K562 (cell line): Measurements from ENCODE around the gene TCF3. TPM values are rescaled to one million over a fixed set of nuclear protein-coding genes. Genes with fewer than 3 reads are reported as not detected.

ENCODE experiments used
- ATF7 ChIP-seq: fragments of 450-650 bp; IDR thresholded peaks from 2 replicates; pipeline ENCODE4 v1.7.1; 2014; ENCODE audit warnings: mild to moderate bottlenecking, moderate library complexity
- BACH1 ChIP-seq: fragments of 200-800 bp; sonication (Bioruptor generic); IDR thresholded peaks from 2 replicates; pipeline ENCODE4 v1.6.1; 2016; ENCODE audit warnings: missing genetic modification characterization, missing compliant biosample characterization
- BCLAF1 ChIP-seq, 2 experiments: fragments of 450-650 bp in 1 of 2; IDR thresholded peaks; 2 replicates each; pipeline ENCODE4 v1.6.1; 2011 to 2017; ENCODE audit warnings: low read depth in 2 of 2, antibody characterized with exemption in 1 of 2, borderline replicate concordance in 1 of 2, low read length in 1 of 2, mild to moderate bottlenecking in 1 of 2, mixed read lengths in 1 of 2; ENCODE audit not compliant: control insufficient read depth in 1 of 2
- BCOR ChIP-seq: fragments of 450-650 bp; IDR thresholded peaks from 2 replicates; pipeline ENCODE4 v1.6.1; 2016
- ETV1 ChIP-seq: fragments of 450-650 bp; conservative IDR thresholded peaks from 2 replicates; pipeline ENCODE4 v1.6.1; 2016; ENCODE audit warnings: missing genetic modification characterization, control low read depth, low read depth, missing compliant biosample characterization
- FIP1L1 ChIP-seq: fragments of 200-400 bp; formaldehyde crosslinking; IDR thresholded peaks from 2 replicates; pipeline ENCODE4 v1.6.1; 2018; ENCODE audit warnings: mild to moderate bottlenecking, low read depth, low read length; ENCODE audit not compliant: poor library complexity, severe bottlenecking
- FOS ChIP-seq: IDR thresholded peaks from 3 replicates; pipeline ENCODE4 v1.6.1; 2011; ENCODE audit not compliant: insufficient read length; ENCODE audit errors: extremely low read depth
- KDM5B ChIP-seq: fragments of 200-600 bp; sonication (generic); IDR thresholded peaks from 2 replicates; pipeline ENCODE4 v1.6.1; 2012; ENCODE audit warnings: low read depth, mild to moderate bottlenecking, moderate library complexity, low read length, control low read depth, inconsistent platforms; ENCODE audit not compliant: insufficient replicate concordance
- NFIX ChIP-seq: fragments of 250-450 bp; sonication (Bioruptor Pico); IDR thresholded peaks from 2 replicates; pipeline ENCODE4 v1.4.0; 2020; ENCODE audit warnings: low read depth, mild to moderate bottlenecking, moderate library complexity
- SRSF7 ChIP-seq: fragments of 200-400 bp; formaldehyde crosslinking; optimal IDR thresholded peaks from 2 replicates; pipeline ENCODE3; 2017; ENCODE audit warnings: mild to moderate bottlenecking, low read depth, low read length
- TFAP4 ChIP-seq: sonication (generic); formaldehyde crosslinking; IDR thresholded peaks from 2 replicates; pipeline ENCODE4 v1.8.0; 2022; ENCODE audit warnings: missing genetic modification reagents, mild to moderate bottlenecking, moderate library complexity, borderline replicate concordance
- ZFPM2 ChIP-seq: fragments of 250-450 bp; sonication (Bioruptor Pico); IDR thresholded peaks from 2 replicates; pipeline ENCODE4 v1.5.1; 2022; ENCODE audit warnings: mild to moderate bottlenecking
- ZNF121 ChIP-seq: sonication (generic); formaldehyde crosslinking; conservative IDR thresholded peaks from 2 replicates; pipeline ENCODE4 v1.8.0; 2022; ENCODE audit warnings: missing genetic modification reagents
- ZNF175 ChIP-seq: fragments of 200-800 bp; sonication (Bioruptor generic); IDR thresholded peaks from 2 replicates; pipeline ENCODE4 v1.6.1; 2016; ENCODE audit warnings: low read depth, mild to moderate bottlenecking, missing genetic modification characterization, missing compliant biosample characterization
- ZNF23 ChIP-seq: fragments of 250-450 bp; sonication (Bioruptor Pico); IDR thresholded peaks from 2 replicates; pipeline ENCODE4 v1.4.0; 2020; ENCODE audit warnings: mild to moderate bottlenecking
- ZNF239 ChIP-seq: fragments of 250-450 bp; sonication (Bioruptor Pico); IDR thresholded peaks from 2 replicates; pipeline ENCODE4 v1.4.0; 2020; ENCODE audit warnings: mild to moderate bottlenecking
- ZNF274 ChIP-seq: IDR thresholded peaks from 2 replicates; pipeline ENCODE4 v1.6.1; 2011; ENCODE audit warnings: low read depth, mild to moderate bottlenecking, low read length, moderate library complexity, borderline replicate concordance
- ZNF316 ChIP-seq: fragments of 450-650 bp; IDR thresholded peaks from 2 replicates; pipeline ENCODE4 v1.6.1; 2016
- ZNF444 ChIP-seq: fragments of 250-450 bp; sonication (Bioruptor Pico); IDR thresholded peaks from 2 replicates; pipeline ENCODE4 v1.4.0; 2020; ENCODE audit warnings: mild to moderate bottlenecking, moderate library complexity
- ZNF551 ChIP-seq: fragments of 250-450 bp; sonication (Bioruptor Pico); IDR thresholded peaks from 2 replicates; pipeline ENCODE4 v1.5.0; 2021; ENCODE audit warnings: mild to moderate bottlenecking, moderate library complexity
- ZNF785 ChIP-seq: fragments of 250-450 bp; sonication (Bioruptor Pico); IDR thresholded peaks from 2 replicates; pipeline ENCODE4 v1.4.0; 2020; ENCODE audit warnings: mild to moderate bottlenecking
- polyA plus RNA-seq, 8 experiments: library from polyadenylated mRNA; depleted of rRNA in 4 of 8; stranded (reverse) in 5 of 8; unstranded in 3 of 8; fragments of >200 nt; fragmentation: Nextera tagmentation in 2 of 8; fragmentation: Illumina TruSeq in 1 of 8; extraction: Ambion mirVana in 2 of 8; extraction: Trizol in 1 of 8; gene quantifications; 2 replicates each; pipeline versions ENCODE4 v1.2.1 to v1.2.3, GENCODE V29; 2011 to 2014; ENCODE audit warnings: inconsistent platforms in 1 of 8, missing spikeins in 1 of 8
- total RNA-seq, 7 experiments: library from RNA; depleted of rRNA in 6 of 7; stranded (reverse); fragments of >200 nt in 6 of 7; fragmentation: Illumina TruSeq in 2 of 7; extraction: Trizol in 2 of 7; gene quantifications; 2 replicates each; pipeline versions ENCODE4 v1.2.1 to v1.2.3, GENCODE V29; 2011 to 2021; ENCODE audit warnings: low replicate concordance in 1 of 7
- TF ChIP-seq, protein P1 (sequence below): fragments of 250-450 bp; sonication (Bioruptor Pico); IDR thresholded peaks from 2 replicates; pipeline ENCODE4 v1.5.0; 2022; ENCODE audit warnings: mild to moderate bottlenecking

Gene TCF3
- total and polyA plus RNA-seq, 9 of the 15 experiments (the other 6 are each of a cell fraction or from before 2014, with no cell fraction given), result 5.6 to 259 (median 84.0) TPM

- TF ChIP-seq BCLAF1 (IDR thresholded peaks at IDR 0.05; ENCODE audit: borderline replicate concordance in 1 of 2, control insufficient read depth in 1 of 2, low read depth in 2 of 2, low read length in 1 of 2) (no peak), FIP1L1 (peak; percentile 79), ZNF121 (no peak), ZNF785 (CRISPR knock-in tag) (no peak), FOS (peak; percentile 94), KDM5B (peak; percentile 45), ZNF316 (no peak), ZNF274 (no peak), ZNF239 (peak; percentile 21; the same call in 1 of the 2 replicates), ATF7 (peak; percentile 99), ZFPM2 (CRISPR knock-in tag) (no peak), ZNF23 (CRISPR knock-in tag) (no peak), BACH1 (no peak), ZNF444 (CRISPR knock-in tag) (no peak), SRSF7 (no peak), TFAP4 (CRISPR knock-in tag) (peak; percentile 72; the same call in 1 of the 2 replicates), ETV1 (peak; percentile 65), ZNF551 (CRISPR knock-in tag) (no peak), ZNF175 (CRISPR knock-in tag) (0 out of 2 replicates have a peak, but pooled peaks have one; percentile 48), BCOR (peak; percentile 98), NFIX (CRISPR knock-in tag) (no peak)
- TF ChIP-seq, protein P1, sequence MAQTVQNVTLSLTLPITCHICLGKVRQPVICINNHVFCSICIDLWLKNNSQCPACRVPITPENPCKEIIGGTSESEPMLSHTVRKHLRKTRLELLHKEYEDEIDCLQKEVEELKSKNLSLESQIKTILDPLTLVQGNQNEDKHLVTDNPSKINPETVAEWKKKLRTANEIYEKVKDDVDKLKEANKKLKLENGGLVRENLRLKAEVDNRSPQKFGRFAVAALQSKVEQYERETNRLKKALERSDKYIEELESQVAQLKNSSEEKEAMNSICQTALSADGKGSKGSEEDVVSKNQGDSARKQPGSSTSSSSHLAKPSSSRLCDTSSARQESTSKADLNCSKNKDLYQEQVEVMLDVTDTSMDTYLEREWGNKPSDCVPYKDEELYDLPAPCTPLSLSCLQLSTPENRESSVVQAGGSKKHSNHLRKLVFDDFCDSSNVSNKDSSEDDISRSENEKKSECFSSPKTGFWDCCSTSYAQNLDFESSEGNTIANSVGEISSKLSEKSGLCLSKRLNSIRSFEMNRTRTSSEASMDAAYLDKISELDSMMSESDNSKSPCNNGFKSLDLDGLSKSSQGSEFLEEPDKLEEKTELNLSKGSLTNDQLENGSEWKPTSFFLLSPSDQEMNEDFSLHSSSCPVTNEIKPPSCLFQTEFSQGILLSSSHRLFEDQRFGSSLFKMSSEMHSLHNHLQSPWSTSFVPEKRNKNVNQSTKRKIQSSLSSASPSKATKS (CRISPR knock-in tag), result no peak
Observed at GRCh38 chr19:1652471-1653299, at the start of gene TCF3 (continued).
